ENCODE measurements around the gene CCBE1. TPM values are rescaled to one million over a fixed set of nuclear protein-coding genes. Genes with fewer than 3 reads are reported as not detected.

CCBE1 gene
- total and polyA plus RNA-seq, 9 of the 15 experiments (the other 6 are each of a cell fraction or from before 2014, with no cell fraction given) = 0.20 TPM; not detected in 8

DNA sequence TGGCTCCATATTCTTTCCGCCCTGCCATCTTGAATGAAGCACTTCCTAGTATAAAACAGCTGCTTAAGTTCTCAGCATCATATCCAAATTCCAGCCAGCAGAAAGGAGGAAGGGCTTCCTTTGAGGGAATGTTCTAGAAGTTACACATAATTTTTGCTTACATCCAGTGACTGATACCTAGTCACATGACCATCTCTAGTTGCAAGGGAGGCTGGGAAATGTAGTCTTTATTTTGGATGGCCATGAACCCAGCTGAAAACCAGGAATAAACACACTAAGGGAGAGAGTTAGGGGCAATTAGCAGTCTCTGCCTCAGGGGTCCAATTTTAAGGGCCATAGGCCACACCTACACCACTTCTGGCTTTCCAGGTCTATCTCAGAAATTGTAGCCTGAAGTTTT is 280.4 kb downstream of the CCBE1 start (continued):
- TF ChIP-seq TEAD4 (IDR thresholded peaks at IDR 0.05; ENCODE audit: low read length) = no peak
- no peak for TF ChIP-seq TEAD4 (CRISPR knock-in tag; IDR thresholded peaks at IDR 0.05; ENCODE audit: borderline replicate concordance)
- TF ChIP-seq, protein P1, sequence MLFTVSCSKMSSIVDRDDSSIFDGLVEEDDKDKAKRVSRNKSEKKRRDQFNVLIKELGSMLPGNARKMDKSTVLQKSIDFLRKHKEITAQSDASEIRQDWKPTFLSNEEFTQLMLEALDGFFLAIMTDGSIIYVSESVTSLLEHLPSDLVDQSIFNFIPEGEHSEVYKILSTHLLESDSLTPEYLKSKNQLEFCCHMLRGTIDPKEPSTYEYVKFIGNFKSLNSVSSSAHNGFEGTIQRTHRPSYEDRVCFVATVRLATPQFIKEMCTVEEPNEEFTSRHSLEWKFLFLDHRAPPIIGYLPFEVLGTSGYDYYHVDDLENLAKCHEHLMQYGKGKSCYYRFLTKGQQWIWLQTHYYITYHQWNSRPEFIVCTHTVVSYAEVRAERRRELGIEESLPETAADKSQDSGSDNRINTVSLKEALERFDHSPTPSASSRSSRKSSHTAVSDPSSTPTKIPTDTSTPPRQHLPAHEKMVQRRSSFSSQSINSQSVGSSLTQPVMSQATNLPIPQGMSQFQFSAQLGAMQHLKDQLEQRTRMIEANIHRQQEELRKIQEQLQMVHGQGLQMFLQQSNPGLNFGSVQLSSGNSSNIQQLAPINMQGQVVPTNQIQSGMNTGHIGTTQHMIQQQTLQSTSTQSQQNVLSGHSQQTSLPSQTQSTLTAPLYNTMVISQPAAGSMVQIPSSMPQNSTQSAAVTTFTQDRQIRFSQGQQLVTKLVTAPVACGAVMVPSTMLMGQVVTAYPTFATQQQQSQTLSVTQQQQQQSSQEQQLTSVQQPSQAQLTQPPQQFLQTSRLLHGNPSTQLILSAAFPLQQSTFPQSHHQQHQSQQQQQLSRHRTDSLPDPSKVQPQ (CRISPR knock-in tag; IDR thresholded peaks at IDR 0.05; ENCODE audit: borderline replicate concordance) = no peak
- TF ChIP-seq, protein P2, sequence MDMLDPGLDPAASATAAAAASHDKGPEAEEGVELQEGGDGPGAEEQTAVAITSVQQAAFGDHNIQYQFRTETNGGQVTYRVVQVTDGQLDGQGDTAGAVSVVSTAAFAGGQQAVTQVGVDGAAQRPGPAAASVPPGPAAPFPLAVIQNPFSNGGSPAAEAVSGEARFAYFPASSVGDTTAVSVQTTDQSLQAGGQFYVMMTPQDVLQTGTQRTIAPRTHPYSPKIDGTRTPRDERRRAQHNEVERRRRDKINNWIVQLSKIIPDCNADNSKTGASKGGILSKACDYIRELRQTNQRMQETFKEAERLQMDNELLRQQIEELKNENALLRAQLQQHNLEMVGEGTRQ (CRISPR knock-in tag; IDR thresholded peaks at IDR 0.05) = peak; percentile 87
- TF ChIP-seq PTRF (tag; IDR thresholded peaks at IDR 0.05) = no peak
- no peak for TF ChIP-seq SP2 (IDR thresholded peaks at IDR 0.05; ENCODE audit: extremely low read depth, low read depth, low read length, poor library complexity, severe bottlenecking)
- no peak for TF ChIP-seq NFIX (CRISPR knock-in tag; IDR thresholded peaks at IDR 0.05; ENCODE audit: low read depth)
- TF ChIP-seq, protein P3, sequence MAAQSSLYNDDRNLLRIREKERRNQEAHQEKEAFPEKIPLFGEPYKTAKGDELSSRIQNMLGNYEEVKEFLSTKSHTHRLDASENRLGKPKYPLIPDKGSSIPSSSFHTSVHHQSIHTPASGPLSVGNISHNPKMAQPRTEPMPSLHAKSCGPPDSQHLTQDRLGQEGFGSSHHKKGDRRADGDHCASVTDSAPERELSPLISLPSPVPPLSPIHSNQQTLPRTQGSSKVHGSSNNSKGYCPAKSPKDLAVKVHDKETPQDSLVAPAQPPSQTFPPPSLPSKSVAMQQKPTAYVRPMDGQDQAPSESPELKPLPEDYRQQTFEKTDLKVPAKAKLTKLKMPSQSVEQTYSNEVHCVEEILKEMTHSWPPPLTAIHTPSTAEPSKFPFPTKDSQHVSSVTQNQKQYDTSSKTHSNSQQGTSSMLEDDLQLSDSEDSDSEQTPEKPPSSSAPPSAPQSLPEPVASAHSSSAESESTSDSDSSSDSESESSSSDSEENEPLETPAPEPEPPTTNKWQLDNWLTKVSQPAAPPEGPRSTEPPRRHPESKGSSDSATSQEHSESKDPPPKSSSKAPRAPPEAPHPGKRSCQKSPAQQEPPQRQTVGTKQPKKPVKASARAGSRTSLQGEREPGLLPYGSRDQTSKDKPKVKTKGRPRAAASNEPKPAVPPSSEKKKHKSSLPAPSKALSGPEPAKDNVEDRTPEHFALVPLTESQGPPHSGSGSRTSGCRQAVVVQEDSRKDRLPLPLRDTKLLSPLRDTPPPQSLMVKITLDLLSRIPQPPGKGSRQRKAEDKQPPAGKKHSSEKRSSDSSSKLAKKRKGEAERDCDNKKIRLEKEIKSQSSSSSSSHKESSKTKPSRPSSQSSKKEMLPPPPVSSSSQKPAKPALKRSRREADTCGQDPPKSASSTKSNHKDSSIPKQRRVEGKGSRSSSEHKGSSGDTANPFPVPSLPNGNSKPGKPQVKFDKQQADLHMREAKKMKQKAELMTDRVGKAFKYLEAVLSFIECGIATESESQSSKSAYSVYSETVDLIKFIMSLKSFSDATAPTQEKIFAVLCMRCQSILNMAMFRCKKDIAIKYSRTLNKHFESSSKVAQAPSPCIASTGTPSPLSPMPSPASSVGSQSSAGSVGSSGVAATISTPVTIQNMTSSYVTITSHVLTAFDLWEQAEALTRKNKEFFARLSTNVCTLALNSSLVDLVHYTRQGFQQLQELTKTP (IDR thresholded peaks at IDR 0.05; ENCODE audit: low read depth in 1 of 2, partially characterized antibody in 2 of 2) = peak in 1 of 2 experiments; percentile 54
- TF ChIP-seq ZNF354B (CRISPR knock-in tag; IDR thresholded peaks at IDR 0.05) = no peak
- no peak for TF ChIP-seq ZNF124 (CRISPR knock-in tag; IDR thresholded peaks at IDR 0.05)
